Bone marrow (tissue), 2 donors: ENCODE data around the gene TMPRSS2.
A peak's percentile ranks its signal among the peaks of the same experiment; 100 is the strongest.
"Not testable (repeated sequence)": the region's sequence is repeated elsewhere in the genome, so short reads cannot be mapped to it uniquely, and the experiment has no call there.

Experiments
- DNase-seq, 2 donors: peaks; one replicate each; lab custom pipeline; 2025; lab: John Stamatoyannopoulos, UW

TMPRSS2 gene

DNA sequence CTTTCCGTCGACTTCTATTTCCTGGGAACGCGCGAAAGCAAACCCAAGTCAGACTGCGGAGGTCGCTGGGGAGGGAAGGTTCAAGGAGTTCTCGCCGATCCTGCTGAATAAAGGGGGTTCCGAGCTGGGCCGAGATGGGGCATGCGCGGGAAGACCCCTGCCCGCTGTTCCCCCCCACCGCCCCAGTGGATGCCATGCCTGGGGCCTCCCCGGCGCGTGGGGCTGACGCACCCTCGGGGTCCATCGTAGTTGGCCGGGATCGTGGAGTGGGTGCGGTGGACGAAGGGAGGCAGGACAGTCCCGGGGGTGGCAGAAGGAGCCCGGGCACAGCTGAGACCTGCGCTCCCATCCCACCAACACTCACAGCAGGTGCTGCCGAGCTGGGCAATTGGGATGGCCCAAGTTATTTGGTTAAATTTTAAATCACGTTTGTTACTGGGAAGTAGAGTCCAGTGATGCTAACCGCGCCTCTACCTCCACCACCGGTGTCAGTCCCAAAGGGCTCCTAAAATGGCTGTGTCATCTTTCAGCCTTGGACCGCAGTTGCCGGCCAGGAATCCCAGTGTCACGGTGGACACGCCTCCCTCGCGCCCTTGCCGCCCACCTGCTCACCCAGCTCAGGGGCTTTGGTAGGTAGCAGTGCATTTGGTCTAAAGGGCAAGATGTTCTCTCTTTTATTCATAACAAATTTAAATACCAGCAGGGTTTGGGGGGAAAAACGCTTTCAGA lies 81.1 kb downstream of the TMPRSS2 start:
- peak in 1 of 2 donors; percentile 16 for DNase-seq

DNA sequence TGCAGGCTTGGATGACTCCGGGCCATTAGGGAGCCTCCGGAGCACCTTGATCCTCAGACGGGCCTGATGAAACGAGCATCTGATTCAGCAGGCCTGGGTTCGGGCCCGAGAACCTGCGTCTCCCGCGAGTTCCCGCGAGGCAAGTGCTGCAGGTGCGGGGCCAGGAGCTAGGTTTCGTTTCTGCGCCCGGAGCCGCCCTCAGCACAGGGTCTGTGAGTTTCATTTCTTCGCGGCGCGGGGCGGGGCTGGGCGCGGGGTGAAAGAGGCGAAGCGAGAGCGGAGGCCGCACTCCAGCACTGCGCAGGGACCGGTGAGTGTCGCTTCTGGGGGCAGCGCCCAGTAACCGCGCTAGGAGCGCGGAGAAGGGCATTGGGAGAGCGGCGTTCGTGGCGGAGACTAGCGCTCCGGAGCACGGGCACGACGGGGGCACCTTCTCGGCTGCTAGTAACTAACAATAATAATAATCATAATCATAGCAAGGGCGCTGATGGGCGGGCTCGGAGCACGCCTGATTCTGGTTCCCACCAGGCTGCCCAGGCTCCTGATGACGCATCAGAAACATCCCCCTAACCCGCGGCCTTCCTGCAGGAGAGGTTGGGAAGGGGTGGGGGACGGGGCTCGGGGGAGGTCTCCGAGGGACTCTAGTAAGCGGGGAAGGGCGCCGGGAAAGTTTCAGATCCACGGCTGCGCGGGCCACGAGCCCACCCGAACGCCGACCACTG lies 81.8 kb downstream of the TMPRSS2 start, which contains the start of gene MX1:
Gene MX1, plus strand, starts transcription at position 286 of the 722 bp plus-strand sequence. CDS start 5,832 bp downstream, outside the sequence.
- DNase-seq = peak; percentile 38 to 65

DNA sequence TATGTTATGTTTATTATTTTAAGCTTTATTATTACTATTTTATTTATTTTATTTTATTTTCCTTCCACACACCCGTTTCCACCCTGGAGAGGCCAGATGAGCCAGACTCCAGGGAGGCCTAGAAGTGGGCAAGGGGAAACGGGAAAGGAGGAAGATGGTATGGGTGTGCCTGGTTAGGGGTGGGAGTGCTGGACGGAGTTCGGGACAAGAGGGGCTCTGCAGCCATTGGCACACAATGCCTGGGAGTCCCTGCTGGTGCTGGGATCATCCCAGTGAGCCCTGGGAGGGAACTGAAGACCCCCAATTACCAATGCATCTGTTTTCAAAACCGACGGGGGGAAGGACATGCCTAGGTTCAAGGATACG lies 82.4 kb downstream of the TMPRSS2 start:
- DNase-seq = no peak

DNA sequence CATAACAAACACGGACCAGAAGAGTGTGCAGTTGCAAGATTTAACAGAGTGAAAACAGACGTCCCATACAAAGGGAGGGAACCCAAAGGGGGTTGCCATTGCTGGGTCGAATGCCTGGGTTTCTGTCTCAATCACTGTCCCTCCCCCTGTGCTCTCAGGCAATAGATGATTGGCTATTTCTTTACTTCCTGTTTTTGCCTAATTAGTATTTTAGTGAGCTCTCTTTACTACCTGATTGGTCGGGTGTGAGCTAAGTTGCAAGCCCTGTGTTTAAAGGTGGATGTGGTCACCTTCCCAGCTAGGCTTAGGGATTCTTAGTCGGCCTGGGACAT lies 84.7 kb downstream of the TMPRSS2 start:
- DNase-seq = not testable (repeated sequence)

DNA sequence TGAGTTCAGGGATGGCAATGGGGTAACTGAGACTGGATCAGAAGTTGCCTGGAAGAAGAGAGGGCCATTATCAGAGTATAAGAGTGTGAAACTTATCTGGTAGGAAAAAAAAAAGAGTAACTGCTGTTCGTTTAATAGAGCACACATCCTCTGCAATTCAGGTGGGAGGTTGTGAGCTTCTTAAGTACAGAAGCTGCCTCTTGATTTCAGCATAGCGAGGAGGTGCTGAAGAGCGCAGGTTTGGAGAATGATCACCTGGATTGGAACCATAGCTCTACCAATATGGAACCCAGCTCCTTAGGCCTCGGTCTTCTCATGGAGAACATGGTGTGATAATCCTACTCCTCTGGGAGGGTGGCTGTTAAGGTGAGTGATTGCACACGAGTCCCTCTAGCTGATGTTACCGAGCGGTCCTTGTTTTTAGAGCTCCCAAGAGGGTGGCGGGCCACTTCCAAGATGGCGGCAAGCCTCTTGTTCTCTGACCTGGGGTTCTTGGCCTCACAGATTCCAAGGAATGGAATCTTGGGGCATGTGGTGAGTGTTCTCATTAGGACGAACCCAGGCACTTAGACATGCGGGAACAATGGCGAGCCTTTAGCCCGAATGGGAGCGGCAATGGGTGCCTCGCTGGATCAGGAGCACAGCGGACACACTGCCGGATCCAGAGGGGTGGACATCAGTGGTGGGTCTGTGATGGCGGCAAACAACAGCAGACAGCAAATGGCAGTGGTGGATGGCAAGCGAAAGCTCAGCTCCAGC lies 85.2 kb downstream of the TMPRSS2 start:
- DNase-seq = no peak

DNA sequence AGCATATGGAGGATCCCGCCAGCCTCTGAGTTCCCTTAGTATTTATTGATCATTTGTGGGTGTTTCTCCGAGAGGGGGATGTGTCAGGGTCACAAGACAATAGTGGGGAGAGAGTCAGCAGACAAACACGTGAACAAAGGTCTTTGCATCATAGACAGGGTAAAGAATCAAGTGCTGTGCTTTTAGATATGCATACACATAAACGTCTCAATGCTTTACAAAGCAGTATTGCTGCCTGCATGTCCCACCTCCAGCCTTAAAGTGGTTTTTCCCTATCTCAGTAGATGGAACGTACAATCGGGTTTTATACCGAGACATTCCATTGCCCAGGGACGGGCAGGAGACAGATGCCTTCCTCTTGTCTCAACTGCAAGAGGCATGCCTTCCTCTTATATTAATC lies 87.0 kb downstream of the TMPRSS2 start:
- DNase-seq = not testable (repeated sequence)

DNA sequence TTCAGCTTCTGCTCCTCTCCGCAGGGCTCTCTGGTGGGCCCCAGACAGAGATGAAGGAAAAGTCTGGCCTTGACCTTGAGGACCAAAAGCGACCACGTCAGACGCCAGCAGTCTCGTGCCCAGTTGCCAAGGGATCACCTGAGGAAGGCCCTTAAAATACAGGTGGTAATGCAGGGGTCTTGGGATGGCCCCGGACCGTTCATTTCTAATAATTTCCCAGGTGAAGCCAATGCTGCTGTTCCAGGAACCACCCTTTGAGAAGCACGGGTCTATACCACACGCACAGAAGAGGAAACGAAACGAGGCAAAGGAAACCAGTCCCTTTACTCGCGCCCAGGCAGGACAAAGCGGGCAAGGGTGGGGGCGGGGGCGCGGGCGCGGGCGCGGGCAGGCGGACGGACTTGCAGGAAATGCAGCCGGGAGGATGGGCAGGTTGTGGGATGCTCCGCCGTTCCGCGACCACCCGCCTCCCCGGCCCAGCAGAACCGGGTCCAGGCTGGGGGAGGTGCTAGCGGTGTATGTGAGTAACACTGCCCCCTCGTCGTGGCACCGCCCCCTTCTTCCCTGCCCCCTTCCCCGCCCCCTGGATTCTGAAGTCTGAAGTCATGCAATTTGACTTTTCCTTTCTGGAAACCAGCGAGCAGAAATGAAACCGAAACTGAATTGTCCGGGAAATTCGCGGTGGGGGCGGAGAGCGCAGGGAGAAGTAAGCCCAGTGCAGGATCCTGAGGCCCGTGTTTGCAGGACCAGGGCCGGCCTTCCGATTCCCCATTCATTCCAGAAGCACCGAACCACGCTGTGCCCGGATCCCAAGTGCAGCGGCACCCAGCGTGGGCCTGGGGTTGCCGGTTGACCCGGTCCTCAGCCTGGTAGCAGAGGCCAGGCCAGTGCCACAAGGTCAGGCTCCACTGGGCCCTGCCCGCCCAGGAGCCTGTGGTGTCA lies 87.8 kb downstream of the TMPRSS2 start:
- peak; percentile 33 to 64 for DNase-seq

DNA sequence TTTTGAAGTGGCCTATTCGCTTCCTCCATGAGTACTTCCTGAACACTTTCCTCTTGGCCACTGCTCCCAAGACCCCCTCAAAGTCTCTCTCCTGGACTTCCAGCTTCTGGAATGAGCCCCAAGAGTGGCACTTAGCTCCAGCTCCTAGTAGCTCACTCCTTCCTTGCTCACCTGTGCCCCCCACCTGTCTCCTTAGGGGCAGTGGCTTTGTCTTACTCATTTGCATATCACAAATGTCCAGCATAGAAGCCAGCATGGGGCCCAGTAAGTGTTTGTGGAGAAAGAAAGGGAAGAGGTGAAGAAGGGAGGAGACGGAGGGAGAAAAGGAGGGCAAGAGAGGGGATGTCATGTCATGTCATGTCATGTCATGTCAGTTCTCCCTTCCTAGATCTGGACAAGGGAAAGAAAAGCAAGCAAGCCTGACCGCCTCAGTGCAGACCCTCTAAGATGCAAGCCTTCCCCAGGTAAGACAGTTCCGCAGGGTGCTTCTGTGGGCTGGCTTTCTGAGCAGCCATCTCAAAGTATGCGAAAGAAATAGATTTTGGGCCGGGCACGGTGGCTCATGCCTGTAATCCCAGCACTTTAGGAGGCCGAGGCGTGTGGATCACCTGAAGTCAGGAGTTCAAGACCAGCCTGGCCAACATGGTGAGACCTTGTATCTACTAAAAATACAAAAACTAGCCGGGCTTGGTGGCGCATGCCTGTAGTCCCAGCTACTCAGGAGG lies 88.8 kb downstream of the TMPRSS2 start:
- no peak for DNase-seq

DNA sequence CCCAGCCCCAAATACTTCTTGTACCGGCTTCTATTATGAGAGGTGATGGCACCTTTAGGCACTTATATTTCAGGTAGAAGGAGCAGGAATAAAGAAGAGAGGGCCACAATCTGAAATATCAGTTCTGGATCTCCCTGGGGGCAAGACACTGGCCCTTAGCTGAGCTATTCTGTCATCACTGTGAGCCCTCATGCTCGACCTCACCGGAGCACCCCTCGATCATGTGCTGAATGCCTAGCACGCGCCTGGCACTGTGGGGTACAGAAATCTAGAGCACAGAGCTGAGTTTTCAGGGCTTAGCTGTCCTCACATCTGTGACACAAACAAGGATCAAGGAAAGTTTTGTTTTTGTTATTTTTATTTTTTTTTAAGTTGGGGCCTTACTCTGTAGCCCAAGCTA lies 89.6 kb downstream of the TMPRSS2 start:
- no peak for DNase-seq

DNA sequence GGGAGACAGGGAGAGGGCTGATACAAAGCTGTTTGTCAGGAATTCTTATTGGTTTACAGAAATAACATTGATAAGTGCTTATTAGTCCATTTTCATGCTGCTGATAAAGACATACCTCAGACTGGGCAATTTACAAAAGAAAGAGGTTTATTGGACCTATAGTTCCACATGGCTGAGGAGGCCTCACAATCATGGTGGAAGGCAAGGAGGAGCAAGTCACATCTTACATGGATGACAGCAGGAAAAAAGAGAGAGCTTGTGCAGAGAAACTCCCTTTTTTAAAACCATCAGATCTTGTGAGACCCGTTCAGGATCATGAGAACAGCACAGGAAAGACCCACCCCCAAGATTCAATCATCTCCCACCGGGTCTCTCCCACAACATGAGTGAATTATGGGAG lies 90.5 kb downstream of the TMPRSS2 start:
- DNase-seq = not testable (repeated sequence)
